ENCODE data around the gene POMT2.

The POMT2 gene

DNA sequence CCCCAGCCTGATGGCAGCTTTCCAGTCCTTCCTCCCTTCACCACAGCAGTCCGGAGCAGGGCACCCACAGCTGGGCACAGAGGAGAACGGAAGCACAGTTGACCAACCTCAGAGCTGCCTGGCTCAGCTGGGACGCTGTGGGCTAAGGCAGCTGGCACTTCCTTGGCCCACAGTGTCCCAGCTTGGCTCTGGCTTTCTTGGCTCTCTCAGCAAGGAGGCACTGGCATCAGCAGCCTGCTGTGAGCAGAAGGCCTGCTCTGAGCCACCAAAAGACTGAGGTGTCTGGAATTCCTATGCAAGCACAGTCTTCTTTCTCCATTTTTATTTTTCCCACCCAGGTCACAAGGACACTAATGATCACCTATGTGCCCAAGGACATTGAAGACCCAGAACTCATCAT lies 82.3 kb downstream of the POMT2 start:
- no peak for DNase-seq (ENCODE audit: low spot score)

DNA sequence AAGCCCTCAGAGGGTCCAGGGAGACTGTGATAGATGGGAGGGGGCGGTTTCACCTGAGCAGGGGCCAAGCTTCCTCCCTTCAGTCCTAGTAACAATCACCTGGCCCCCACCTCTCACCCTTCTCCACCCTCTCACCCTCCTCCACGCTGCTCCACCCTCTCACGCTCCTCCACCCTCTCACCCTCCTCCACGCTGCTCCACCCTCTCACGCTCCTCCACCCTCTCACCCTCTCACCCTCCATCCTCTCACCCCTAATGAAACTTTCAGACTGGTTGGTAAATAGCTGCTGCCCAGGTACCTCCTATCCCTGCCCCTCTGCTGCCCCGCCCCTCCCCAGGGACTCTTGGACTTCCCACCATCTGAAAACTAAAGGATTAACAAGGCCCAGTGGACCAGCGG lies 83.9 kb downstream of the POMT2 start:
- DNase-seq (ENCODE audit: low spot score), result no peak

DNA sequence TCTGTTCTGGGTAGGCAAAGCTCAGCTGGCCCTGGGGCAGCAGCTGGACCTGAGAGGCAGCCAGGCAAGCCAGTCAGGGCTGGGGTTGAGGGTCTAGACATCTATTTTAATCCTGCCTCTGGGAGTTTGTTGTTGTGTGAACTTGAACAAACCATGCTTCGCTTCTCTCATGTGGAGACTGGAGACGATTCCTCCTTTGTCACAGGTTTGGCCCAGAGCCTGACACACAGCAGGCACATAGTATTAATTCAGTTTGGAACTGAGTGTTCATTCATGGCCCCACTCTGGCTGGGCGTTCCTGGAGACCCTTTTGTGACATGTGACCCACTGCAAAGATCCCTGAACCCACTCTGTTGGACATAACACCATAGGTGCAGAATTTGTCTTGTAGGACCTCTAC lies 89.0 kb downstream of the POMT2 start:
- DNase-seq (ENCODE audit: low spot score), result no peak

- DNase-seq (ENCODE audit: low spot score), result no peak
These were observed 89.8 kb downstream of the POMT2 start for GRCh38 chr14:77230914-77231313.

- DNase-seq (ENCODE audit: low spot score), result no peak
These were observed 92.6 kb downstream of the POMT2 start for GRCh38 chr14:77228056-77228455.

GRCh38 chr14:77225892-77226557 lies 94.7 kb downstream of the POMT2 start:
- no peak for DNase-seq (ENCODE audit: low spot score)

DNA sequence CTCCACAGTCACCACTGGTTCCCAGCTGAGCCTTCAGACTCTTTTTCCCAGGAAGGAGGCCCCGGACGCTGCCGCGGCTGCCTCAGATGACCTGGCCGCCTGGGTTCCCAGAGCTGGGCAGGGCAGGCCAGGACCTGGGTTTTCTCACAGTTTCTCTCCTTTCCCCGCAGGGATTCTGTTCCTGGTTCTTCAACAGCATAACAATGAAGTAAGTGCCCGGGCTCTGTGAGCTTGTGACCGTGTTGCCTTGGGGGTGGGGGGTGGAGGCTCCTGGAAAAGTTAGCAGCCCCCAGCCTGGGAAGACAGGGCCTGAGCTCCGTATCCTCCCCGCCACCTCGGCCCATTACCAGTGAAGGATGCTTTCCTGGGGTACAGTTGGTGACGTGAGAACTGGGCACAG lies 95.4 kb downstream of the POMT2 start:
- no peak for DNase-seq (ENCODE audit: low spot score)
